IPS-18a (cell line): ENCODE results near the gene OSBPL10.

ENCODE experiments used
- H3K27ac ChIP-seq: one replicate; pipeline ENCODE4 v1.5.1; 2013; ENCODE audit warnings: low read length
- H3K27me3 ChIP-seq: one replicate; pipeline ENCODE4 v1.6.1; 2013; ENCODE audit warnings: mild to moderate bottlenecking, low read length; ENCODE audit not compliant: control insufficient read depth, insufficient read depth
- H3K36me3 ChIP-seq: one replicate; pipeline ENCODE4 v1.6.1; 2013; ENCODE audit warnings: low read depth, low read length; ENCODE audit not compliant: control insufficient read depth
- H3K4me1 ChIP-seq: one replicate; pipeline ENCODE4 v1.6.1; 2013; ENCODE audit warnings: low read depth, low read length; ENCODE audit not compliant: control insufficient read depth
- H3K4me3 ChIP-seq: one replicate; pipeline ENCODE4 v1.5.1; 2013; ENCODE audit warnings: low read length
- H3K9ac ChIP-seq: one replicate; pipeline ENCODE4 v1.6.1; 2013; ENCODE audit warnings: mild to moderate bottlenecking, low read length, moderate library complexity
- H3K9me3 ChIP-seq: one replicate; pipeline ENCODE4 v1.6.1; 2013; ENCODE audit warnings: low read depth, low read length; ENCODE audit not compliant: control insufficient read depth

Gene OSBPL10

DNA sequence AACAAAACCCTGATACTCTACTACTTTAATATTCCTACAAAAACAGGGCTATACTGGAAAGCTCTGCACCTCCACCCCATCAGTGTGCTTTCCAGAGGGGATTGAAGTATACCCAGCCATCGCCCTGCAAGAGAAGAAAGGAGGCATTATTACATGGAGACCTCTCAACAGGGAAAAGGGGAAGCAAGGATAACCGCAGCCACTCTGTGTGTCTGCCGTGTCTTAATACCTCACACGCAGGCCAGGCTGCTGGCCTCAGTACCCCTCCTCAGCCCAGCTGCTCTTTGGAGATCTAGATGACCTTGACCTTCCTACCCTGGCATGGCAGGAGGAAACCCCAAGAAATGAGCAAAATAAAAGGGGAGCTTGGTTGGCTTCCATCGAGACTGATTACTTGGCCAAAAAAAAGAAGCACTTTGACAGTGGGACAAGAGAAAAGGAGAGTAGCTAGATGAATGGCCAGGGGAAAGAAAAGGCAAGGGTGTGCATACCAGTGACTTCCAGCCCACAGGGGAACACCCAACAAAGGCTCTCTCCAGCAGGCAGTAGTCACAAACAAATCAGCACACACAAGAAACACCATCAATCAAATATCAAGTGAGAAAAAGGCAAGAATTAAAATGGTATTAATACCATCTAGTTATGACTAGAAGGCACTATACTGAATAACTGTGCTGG lies 318.9 kb downstream of the OSBPL10 start:
- Histone ChIP-seq H3K27me3 (no peaks in the 10 kb centered on the region), H3K9ac (no peak overlapping the region), H3K4me1 (no peaks in the 10 kb centered on the region), H3K4me3 (no peak overlapping the region), H3K36me3 (no peaks in the 10 kb centered on the region), H3K9me3 (no peaks in the 10 kb centered on the region), H3K27ac (no peak overlapping the region)

DNA sequence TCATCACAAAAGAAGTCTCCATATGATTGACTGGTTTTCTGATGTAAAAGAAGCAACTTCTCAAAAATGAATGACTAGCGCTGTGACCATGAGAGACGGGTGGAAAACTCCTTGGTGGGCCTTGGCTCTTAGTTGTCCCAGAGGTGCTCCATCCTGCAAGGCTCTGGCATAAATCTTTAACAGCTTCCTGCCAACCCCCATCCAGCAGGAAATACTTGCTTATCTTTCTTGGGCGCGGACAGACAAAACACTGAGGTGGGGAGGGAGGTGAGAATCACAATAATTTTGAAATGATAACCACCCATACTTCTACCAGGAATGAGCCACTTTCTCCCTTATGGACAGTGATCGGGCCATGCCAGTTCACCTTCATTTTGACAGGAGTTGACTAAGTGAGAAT lies 319.8 kb downstream of the OSBPL10 start:
- Histone ChIP-seq H3K9me3 (peaks cover 6% of the 10 kb centered on the region), H3K4me3 (no peak overlapping the region), H3K4me1 (no peaks in the 10 kb centered on the region), H3K36me3 (no peaks in the 10 kb centered on the region), H3K27ac (no peak overlapping the region), H3K9ac (no peak overlapping the region), H3K27me3 (no peaks in the 10 kb centered on the region)

DNA sequence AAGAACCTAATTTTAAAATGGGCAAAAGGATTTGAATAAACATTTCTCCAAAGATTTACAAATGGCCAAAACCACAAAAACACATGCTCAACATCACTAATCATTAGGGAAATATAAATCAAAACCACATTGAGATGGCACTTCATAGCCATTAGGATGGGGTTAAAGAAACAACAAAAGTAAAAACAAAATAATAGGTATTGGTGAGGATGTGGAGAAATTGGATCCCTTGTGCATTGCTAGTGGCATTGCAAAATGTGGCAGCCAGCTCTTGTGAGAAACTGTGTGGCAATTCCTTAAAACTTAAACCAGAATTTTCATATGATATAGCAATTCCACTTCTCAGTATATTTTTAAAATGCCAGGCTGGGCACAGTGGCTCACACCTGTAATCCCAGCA lies 321.8 kb downstream of the OSBPL10 start:
- Histone ChIP-seq H3K4me1 (no peaks in the 10 kb centered on the region), H3K9me3 (peaks cover 23% of the 10 kb centered on the region), H3K36me3 (no peaks in the 10 kb centered on the region), H3K9ac (no peak overlapping the region), H3K27me3 (no peaks in the 10 kb centered on the region), H3K27ac (no peak overlapping the region), H3K4me3 (no peak overlapping the region)

GRCh38 chr3:31654998-31655397 lies 326.1 kb downstream of the OSBPL10 start:
- Histone ChIP-seq H3K27ac (no peak overlapping the region), H3K4me3 (no peak overlapping the region), H3K9ac (no peak overlapping the region), H3K27me3 (no peaks in the 10 kb centered on the region), H3K9me3 (peaks cover 51% of the 10 kb centered on the region), H3K36me3 (no peaks in the 10 kb centered on the region), H3K4me1 (no peaks in the 10 kb centered on the region)

DNA sequence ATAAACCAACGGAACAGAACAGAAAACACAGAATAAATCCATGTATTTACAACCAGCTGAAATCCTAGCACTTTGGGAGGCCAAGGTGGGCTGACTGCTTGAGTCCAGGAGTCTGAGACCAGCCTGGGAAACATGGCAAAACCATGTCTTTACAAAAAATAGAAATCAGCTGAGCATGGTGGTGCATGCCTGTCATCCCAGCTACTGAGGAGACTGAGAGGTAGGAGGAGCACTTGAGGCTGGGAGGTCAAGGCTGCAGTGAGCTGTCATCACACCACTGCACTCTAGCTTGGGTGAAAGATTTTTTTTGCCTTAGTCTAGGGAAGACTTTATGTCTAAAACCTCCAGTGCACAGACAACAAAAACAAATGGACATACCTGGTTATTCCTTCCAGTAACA lies 327.6 kb downstream of the OSBPL10 start:
- H3K4me3 ChIP-seq: no peak overlapping the region
- no peak overlapping the region for H3K9ac ChIP-seq
- H3K27ac ChIP-seq: no peak overlapping the region
- H3K27me3 ChIP-seq: no peaks in the 10 kb centered on the region
- no peaks in the 10 kb centered on the region for H3K4me1 ChIP-seq
- H3K9me3 ChIP-seq: peaks cover 62% of the 10 kb centered on the region
- H3K36me3 ChIP-seq: no peaks in the 10 kb centered on the region

GRCh38 chr3:31652296-31652695 lies 328.8 kb downstream of the OSBPL10 start:
- no peak overlapping the region for H3K9ac ChIP-seq
- no peak overlapping the region for H3K27ac ChIP-seq
- peaks cover 62% of the 10 kb centered on the region for H3K9me3 ChIP-seq
- H3K4me3 ChIP-seq: no peak overlapping the region
- no peaks in the 10 kb centered on the region for H3K27me3 ChIP-seq
- no peaks in the 10 kb centered on the region for H3K36me3 ChIP-seq
- no peaks in the 10 kb centered on the region for H3K4me1 ChIP-seq

DNA sequence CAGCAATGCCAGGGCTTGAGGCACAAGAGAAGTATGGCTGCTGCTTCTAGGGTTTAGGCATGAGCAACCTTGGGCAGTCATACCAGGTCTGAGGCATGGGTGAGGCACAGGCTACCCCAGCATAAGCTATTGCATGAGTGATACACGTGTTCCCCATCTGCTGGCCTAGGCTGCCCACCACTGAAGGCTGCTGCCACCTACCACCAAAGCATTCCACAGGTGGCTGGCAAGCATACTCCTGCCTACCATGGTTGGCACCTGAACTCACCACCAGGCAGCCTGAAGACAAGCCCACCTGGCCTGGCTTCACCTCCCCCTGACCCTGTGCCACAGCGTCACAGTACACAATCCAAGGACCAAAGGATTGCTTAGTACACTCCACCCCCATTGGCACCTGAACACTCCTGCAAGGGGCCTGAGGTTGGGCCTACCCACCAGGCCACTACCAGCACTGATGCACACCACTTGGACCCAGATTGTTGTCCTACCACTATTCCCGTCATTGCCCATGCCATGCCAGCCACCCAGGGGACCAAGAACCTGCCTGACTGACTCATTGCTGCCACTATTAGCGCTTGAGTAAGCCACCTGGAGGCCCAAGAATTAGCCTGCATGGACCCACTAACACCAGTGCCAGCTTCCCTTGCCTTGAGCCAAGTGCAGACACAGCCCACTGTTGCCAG lies 332.6 kb downstream of the OSBPL10 start:
- Histone ChIP-seq H3K9me3 (peaks cover 33% of the 10 kb centered on the region), H3K9ac (no peak overlapping the region), H3K27me3 (no peaks in the 10 kb centered on the region), H3K4me1 (no peaks in the 10 kb centered on the region), H3K27ac (no peak overlapping the region), H3K36me3 (no peaks in the 10 kb centered on the region), H3K4me3 (no peak overlapping the region)

- no peaks in the 10 kb centered on the region for H3K27me3 ChIP-seq
- no peak overlapping the region for H3K27ac ChIP-seq
- peaks cover 13% of the 10 kb centered on the region for H3K9me3 ChIP-seq
- H3K4me3 ChIP-seq: no peak overlapping the region
- no peaks in the 10 kb centered on the region for H3K4me1 ChIP-seq
- H3K9ac ChIP-seq: no peak overlapping the region
- H3K36me3 ChIP-seq: no peaks in the 10 kb centered on the region
Observed at GRCh38 chr3:31645256-31645655, 335.8 kb downstream of the OSBPL10 start.

DNA sequence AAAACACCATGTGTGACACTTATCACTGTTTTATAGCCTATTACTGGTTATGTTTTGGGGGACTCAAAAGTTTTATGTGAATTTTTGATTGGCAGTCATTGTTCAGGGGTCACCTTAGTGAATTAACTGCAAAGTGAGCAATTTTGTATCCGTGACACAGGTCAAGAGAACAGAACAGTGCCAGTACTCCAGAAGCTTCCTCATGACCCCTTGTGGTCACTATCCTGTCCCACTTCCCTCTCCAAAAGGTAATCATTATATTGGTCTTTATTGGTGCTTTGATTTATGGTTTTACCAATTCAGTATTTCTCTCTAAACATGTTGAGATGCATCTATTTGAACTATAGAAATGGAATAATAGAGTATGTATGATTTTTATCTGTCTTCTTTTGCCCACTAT lies 341.2 kb downstream of the OSBPL10 start:
- Histone ChIP-seq H3K4me1 (no peaks in the 10 kb centered on the region), H3K36me3 (peaks cover 7% of the 10 kb centered on the region), H3K27me3 (no peaks in the 10 kb centered on the region), H3K9ac (no peak overlapping the region), H3K27ac (no peak overlapping the region), H3K9me3 (no peaks in the 10 kb centered on the region), H3K4me3 (no peak overlapping the region)

- Histone ChIP-seq H3K36me3 (peaks cover 17% of the 10 kb centered on the region), H3K4me3 (no peak overlapping the region), H3K27ac (no peak overlapping the region)
Observed at GRCh38 chr3:31636694-31637442, 344.2 kb downstream of the OSBPL10 start.

DNA sequence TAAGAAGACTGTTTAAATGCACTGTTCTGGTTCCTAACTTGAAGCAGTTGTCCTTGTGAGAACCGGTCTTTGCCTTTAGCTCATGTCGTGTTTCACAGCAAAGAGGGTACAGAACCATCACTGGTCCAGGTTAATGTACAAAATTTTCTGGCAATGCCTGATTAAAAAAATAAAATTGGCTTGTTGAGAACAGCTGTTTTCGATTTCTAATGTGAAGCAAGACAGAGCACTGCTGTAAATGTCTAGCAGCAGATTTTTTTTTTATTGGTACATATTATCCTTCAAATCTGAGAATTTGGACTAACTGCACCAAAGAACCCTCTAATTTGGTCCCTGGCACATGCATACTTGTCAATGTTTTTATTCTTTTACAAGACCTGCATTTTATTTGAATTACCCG lies 345.0 kb downstream of the OSBPL10 start:
- Histone ChIP-seq H3K4me3 (no peak overlapping the region), H3K36me3 (peaks cover 22% of the 10 kb centered on the region), H3K9me3 (no peaks in the 10 kb centered on the region), H3K27ac (no peak overlapping the region), H3K27me3 (no peaks in the 10 kb centered on the region), H3K9ac (no peak overlapping the region), H3K4me1 (no peaks in the 10 kb centered on the region)

More at GRCh38 chr3:31636694-31637442, 344.2 kb downstream of the OSBPL10 start:
- no peaks in the 10 kb centered on the region for H3K9me3 ChIP-seq
- no peak overlapping the region for H3K9ac ChIP-seq
- H3K4me1 ChIP-seq: no peaks in the 10 kb centered on the region
- no peaks in the 10 kb centered on the region for H3K27me3 ChIP-seq
